H9 (cell line): ENCODE results near the gene TMC8. TPM values are rescaled to one million over a fixed set of nuclear protein-coding genes. Genes with fewer than 3 reads are reported as not detected.
"Not testable (repeated sequence)": the region's sequence is repeated elsewhere in the genome, so short reads cannot be mapped to it uniquely, and the experiment has no call there.

Source experiments
- DNase-seq: peaks from one replicate; pipeline ENCODE4 v3.0.0-alpha.2; 2017
- H2AFZ ChIP-seq: one replicate; pipeline ENCODE4 v1.6.1; 2013; ENCODE audit warnings: mild to moderate bottlenecking, low read length, control low read depth, moderate library complexity
- H2AK5ac ChIP-seq: 2 replicates; pipeline ENCODE4 v1.6.1; 2013; ENCODE audit warnings: low read length, control low read depth, mixed read lengths; ENCODE audit not compliant: insufficient read length
- H2BK120ac ChIP-seq: one replicate; pipeline ENCODE4 v1.6.1; 2013; ENCODE audit warnings: low read depth, mild to moderate bottlenecking, low read length, control low read depth, inconsistent platforms; ENCODE audit not compliant: poor library complexity, severe bottlenecking
- H2BK12ac ChIP-seq: 2 replicates; pipeline ENCODE4 v1.6.1; 2013; ENCODE audit warnings: low read length, control low read depth, mixed read lengths, low read depth; ENCODE audit not compliant: insufficient read length
- H2BK15ac ChIP-seq: 2 replicates; pipeline ENCODE4 v1.6.1; 2013; ENCODE audit warnings: low read depth, low read length, control low read depth
- H2BK20ac ChIP-seq: one replicate; pipeline ENCODE4 v1.6.1; 2013; ENCODE audit warnings: low read depth, mild to moderate bottlenecking, low read length, control low read depth, inconsistent platforms; ENCODE audit not compliant: poor library complexity, severe bottlenecking
- H2BK5ac ChIP-seq: 2 replicates; pipeline ENCODE4 v1.6.1; 2013; ENCODE audit warnings: low read length, control low read depth, mixed read lengths; ENCODE audit not compliant: insufficient read length
- H3K14ac ChIP-seq: 2 replicates; pipeline ENCODE4 v1.6.1; 2013; ENCODE audit warnings: low read length, control low read depth; ENCODE audit not compliant: insufficient read depth
- H3K18ac ChIP-seq: 2 replicates; pipeline ENCODE4 v1.6.1; 2013; ENCODE audit warnings: low read depth, mild to moderate bottlenecking, mixed read lengths, low read length, control low read depth; ENCODE audit not compliant: insufficient read length
- H3K23ac ChIP-seq: 2 replicates; pipeline ENCODE4 v1.6.1; 2013; ENCODE audit warnings: low read length, control low read depth, mixed read lengths, low read depth; ENCODE audit not compliant: insufficient read length
- H3K23me2 ChIP-seq: 2 replicates; pipeline ENCODE4 v1.6.1; 2013; ENCODE audit warnings: low read depth, mild to moderate bottlenecking, mixed read lengths, low read length, control low read depth; ENCODE audit not compliant: insufficient read length, poor library complexity, severe bottlenecking
- H3K27ac ChIP-seq: 2 replicates; pipeline ENCODE4 v1.5.1; 2013; ENCODE audit warnings: low read length, control low read depth, mixed read lengths, low read depth; ENCODE audit not compliant: insufficient read length
- H3K27me3 ChIP-seq: 2 replicates; pipeline ENCODE4 v1.6.1; 2013; ENCODE audit warnings: low read length, control low read depth, inconsistent platforms; ENCODE audit not compliant: insufficient read depth
- H3K4ac ChIP-seq: 2 replicates; pipeline ENCODE4 v1.6.1; 2013; ENCODE audit warnings: low read depth, mild to moderate bottlenecking, control low read depth, inconsistent platforms, low read length, moderate library complexity
- H3K4me1 ChIP-seq: 2 replicates; pipeline ENCODE4 v1.6.1; 2013; ENCODE audit warnings: low read length, control low read depth, inconsistent platforms; ENCODE audit not compliant: insufficient read depth
- H3K4me2 ChIP-seq: 2 replicates; pipeline ENCODE4 v1.6.1; 2013; ENCODE audit warnings: low read length, control low read depth, mixed read lengths; ENCODE audit not compliant: insufficient read length, insufficient read depth
- H3K56ac ChIP-seq: 2 replicates; pipeline ENCODE4 v1.6.1; 2013; ENCODE audit warnings: low read depth, mild to moderate bottlenecking, mixed read lengths, low read length, control low read depth; ENCODE audit not compliant: insufficient read length
- H3K79me1 ChIP-seq: 2 replicates; pipeline ENCODE4 v1.6.1; 2013; ENCODE audit warnings: low read depth, mild to moderate bottlenecking, moderate library complexity, low read length, control low read depth, inconsistent platforms; ENCODE audit not compliant: insufficient read depth, poor library complexity, severe bottlenecking
- H3K79me2 ChIP-seq: 2 replicates; pipeline ENCODE4 v1.6.1; 2013; ENCODE audit warnings: low read length, control low read depth, inconsistent platforms; ENCODE audit not compliant: insufficient read depth
- H3K9ac ChIP-seq: 2 replicates; pipeline ENCODE4 v1.6.1; 2013; ENCODE audit warnings: low read length, control low read depth, mixed read lengths; ENCODE audit not compliant: insufficient read length; ENCODE audit errors: extremely low read depth
- H3K9me3 ChIP-seq: one replicate; pipeline ENCODE4 v1.6.1; 2013; ENCODE audit warnings: low read depth, low read length, inconsistent platforms; ENCODE audit not compliant: control insufficient read depth
- H3T11ph ChIP-seq: one replicate; pipeline ENCODE4 v1.6.1; 2013; ENCODE audit warnings: mild to moderate bottlenecking, low read length, control low read depth, inconsistent platforms
- H4K20me1 ChIP-seq: one replicate; pipeline ENCODE4 v1.6.1; 2013; ENCODE audit not compliant: control insufficient read depth, insufficient read length, insufficient read depth
- H4K5ac ChIP-seq: 2 replicates; pipeline ENCODE4 v1.6.1; 2013; ENCODE audit warnings: low read depth, mild to moderate bottlenecking, mixed read lengths, low read length, control low read depth; ENCODE audit not compliant: insufficient read length
- H4K8ac ChIP-seq: replicated peaks from 2 replicates; pipeline ENCODE4 v1.6.1; 2013; ENCODE audit warnings: low read length, control low read depth, mixed read lengths, low read depth; ENCODE audit not compliant: insufficient read length
- H4K91ac ChIP-seq: 2 replicates; pipeline ENCODE4 v1.6.1; 2013; ENCODE audit warnings: low read depth, mild to moderate bottlenecking, moderate library complexity, mixed read lengths, low read length, control low read depth; ENCODE audit not compliant: insufficient read length
- H3K27ac Mint-ChIP-seq, 3 experiments: 2 replicates in 2 of 3; 3 replicates in 1 of 3; pipeline ENCODE4 v1.8.0; 2020 to 2021; ENCODE audit warnings: mixed read lengths in 3 of 3, mild to moderate bottlenecking in 1 of 3, moderate library complexity in 1 of 3
- H3K27me3 Mint-ChIP-seq: 2 replicates; pipeline ENCODE4 v1.8.0; 2021; ENCODE audit warnings: low read depth, mild to moderate bottlenecking, moderate library complexity, mixed read lengths
- H3K36me3 Mint-ChIP-seq, 3 experiments: 2 replicates in 2 of 3; 3 replicates in 1 of 3; pipeline ENCODE4 v1.8.0; 2020 to 2021; ENCODE audit warnings: low read depth in 3 of 3, mixed read lengths in 3 of 3; ENCODE audit not compliant: insufficient read depth in 1 of 3
- H3K4me1 Mint-ChIP-seq, 2 experiments: 2 replicates each; pipeline ENCODE4 v1.8.0; 2020; ENCODE audit warnings: mixed read lengths in 2 of 2
- H3K4me3 Mint-ChIP-seq, 2 experiments: 2 replicates in 1 of 2; 3 replicates in 1 of 2; pipeline ENCODE4 v1.8.0; 2020 to 2021; ENCODE audit warnings: mild to moderate bottlenecking in 2 of 2, mixed read lengths in 2 of 2, moderate library complexity in 1 of 2
- H3K9me3 Mint-ChIP-seq, 2 experiments: 2 replicates in 1 of 2; 3 replicates in 1 of 2; pipeline ENCODE4 v1.8.0; 2020; ENCODE audit warnings: mild to moderate bottlenecking in 2 of 2, mixed read lengths in 2 of 2, moderate library complexity in 1 of 2
- CTCF ChIP-seq: fragments of 200-600 bp; sonication (generic); conservative IDR thresholded peaks from 3 replicates; pipeline ENCODE4 v1.8.0; 2021; ENCODE audit warnings: antibody characterized with exemption, mild to moderate bottlenecking
- WGBS: extraction: QIAGEN DNeasy Blood & Tissue Kit; methylation state at CpG from one replicate; pipeline ENCODE4 v1.1.7; 2013; ENCODE audit warnings: missing lambda C conversion rate, low lambda C conversion rate, mixed read lengths; ENCODE audit not compliant: insufficient read length; ENCODE audit errors: extremely low coverage; 5-methylcytosine and 5-hydroxymethylcytosine counted together
- total RNA-seq: library from RNA; stranded (reverse); gene quantifications from 2 replicates; pipeline ENCODE4 v1.2.1, GENCODE V29; 2021

The TMC8 gene
- total RNA-seq, 1 experiment from 2014 or later, result 1.0 TPM

GRCh38 chr17:78170692-78171590 is 40.4 kb downstream of the TMC8 start:
- Histone ChIP-seq H3K4me1 (no peaks in the 10 kb centered on the region; the same call in 1 of the 2 replicates), H2BK15ac (no peak overlapping the region), H2BK5ac (no peak overlapping the region), H3K9me3 (no peaks in the 10 kb centered on the region), H2AK5ac (no peak overlapping the region), H3K27ac (no peak overlapping the region), H3K18ac (no peak overlapping the region), H3K4me2 (no peak overlapping the region), H3K56ac (no peak overlapping the region), H3K14ac (no peak overlapping the region), H3T11ph (no peak overlapping the region), H4K5ac (no peak overlapping the region), H2BK20ac (no peak overlapping the region), H4K8ac (no peak overlapping the region), H4K20me1 (peaks cover 4% of the 10 kb centered on the region), H3K23ac (no peak overlapping the region), H2AFZ (no peak overlapping the region), H2BK120ac (no peak overlapping the region), H3K79me1 (no peaks in the 10 kb centered on the region), H3K23me2 (no peaks in the 10 kb centered on the region), H4K91ac (no peak overlapping the region), H3K9ac (no peak overlapping the region), H3K79me2 (no peaks in the 10 kb centered on the region), H3K27me3 (no peaks in the 10 kb centered on the region), H3K4ac (no peak overlapping the region), H2BK12ac (no peak overlapping the region)
- TF ChIP-seq CTCF, result no peak
- Mint-ChIP-seq H3K9me3 (no peaks in the 10 kb centered on the region), H3K4me3 (peak overlapping the region in 1 of 2 experiments; percentile 1; a peak in 1 of 5 replicates), H3K36me3 (peaks cover 17 to 46% (median 31%) of the 10 kb centered on the region in 3 experiments), H3K27me3 (no peaks in the 10 kb centered on the region; the same call in 1 of the 2 replicates), H3K4me1 (peaks cover 32 to 53% of the 10 kb centered on the region in 2 experiments), H3K27ac (peak overlapping the region in 1 of 3 experiments; percentile 77; a peak in 2 of 7 replicates)
- no CpG with 5 or more reads among the region's 31 CpGs for WGBS
- DNase-seq, result no peak

- Mint-ChIP-seq H3K4me1 (peaks cover 31 to 57% of the 10 kb centered on the region in 2 experiments), H3K36me3 (peaks cover 19 to 50% (median 36%) of the 10 kb centered on the region in 3 experiments), H3K27ac (peak overlapping the region in 1 of 3 experiments; percentile 80; a peak in 4 of 7 replicates), H3K4me3 (0 out of 5 replicates have a peak overlapping the region, but pooled peaks of 1 of the 2 experiments have one; percentile 38)
- H3T11ph ChIP-seq, H4K8ac ChIP-seq, H3K14ac ChIP-seq, H2BK12ac ChIP-seq, H2BK120ac ChIP-seq, H3K18ac ChIP-seq, H3K79me1 ChIP-seq, H3K23ac ChIP-seq, H3K27me3 ChIP-seq, H3K4ac ChIP-seq, H2AK5ac ChIP-seq, H3K4me2 ChIP-seq, H3K9ac ChIP-seq, H3K23me2 ChIP-seq, H3K79me2 ChIP-seq, H2AFZ ChIP-seq, H2BK15ac ChIP-seq, H2BK20ac ChIP-seq, H3K27me3 Mint-ChIP-seq, H3K4me1 ChIP-seq, H3K9me3 Mint-ChIP-seq, H3K27ac ChIP-seq, H3K9me3 ChIP-seq, H3K56ac ChIP-seq, H4K5ac ChIP-seq, H2BK5ac ChIP-seq, H4K20me1 ChIP-seq, H4K91ac ChIP-seq, DNase-seq: not testable (repeated sequence)
- no CpG with 5 or more reads among the region's 19 CpGs for WGBS
Measured at GRCh38 chr17:78171591-78172248, 41.1 kb downstream of the TMC8 start.
